Measurements from ENCODE around the gene GRSF1. TPM values are rescaled to one million over a fixed set of nuclear protein-coding genes. Genes with fewer than 3 reads are reported as not detected.

Gene GRSF1
- total RNA-seq, 4 donors from 2014 or later, result 121 to 158 (median 140) TPM

DNA sequence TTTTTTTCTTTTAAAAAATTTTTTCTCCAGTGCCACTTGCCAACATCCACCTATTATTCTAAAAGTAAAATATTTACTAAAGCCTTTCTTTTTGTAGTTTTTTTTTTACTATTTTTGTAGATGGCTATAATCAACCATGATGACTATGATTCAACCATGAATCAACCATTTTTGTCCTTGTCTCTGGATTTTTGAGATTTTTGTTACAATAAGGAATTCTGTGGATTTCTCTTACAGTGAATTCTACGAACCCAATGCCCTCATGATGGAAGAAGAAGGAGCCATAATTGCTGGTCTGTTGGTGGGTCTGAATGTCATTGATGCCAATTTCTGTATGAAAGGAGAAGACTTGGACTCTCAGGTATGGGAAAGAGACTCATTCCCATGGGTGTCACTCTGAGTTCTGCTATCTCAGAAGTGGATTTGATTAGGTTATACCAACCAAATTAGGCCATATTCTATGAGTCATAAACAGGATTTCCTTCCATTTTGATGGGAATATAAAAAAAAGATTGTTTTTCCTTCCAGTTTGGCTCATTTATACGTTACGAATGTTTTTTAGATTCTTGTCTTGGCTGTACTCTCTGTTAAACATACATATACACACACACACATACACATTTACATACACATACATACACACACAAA is 71.3 kb downstream of the GRSF1 start:
- peaks cover 0 to 82% of the 10 kb centered on the region in 2 donors for H3K36me3 ChIP-seq
- no peak for TF ChIP-seq POLR2A (IDR thresholded peaks at IDR 0.05)
- TF ChIP-seq, protein P1, sequence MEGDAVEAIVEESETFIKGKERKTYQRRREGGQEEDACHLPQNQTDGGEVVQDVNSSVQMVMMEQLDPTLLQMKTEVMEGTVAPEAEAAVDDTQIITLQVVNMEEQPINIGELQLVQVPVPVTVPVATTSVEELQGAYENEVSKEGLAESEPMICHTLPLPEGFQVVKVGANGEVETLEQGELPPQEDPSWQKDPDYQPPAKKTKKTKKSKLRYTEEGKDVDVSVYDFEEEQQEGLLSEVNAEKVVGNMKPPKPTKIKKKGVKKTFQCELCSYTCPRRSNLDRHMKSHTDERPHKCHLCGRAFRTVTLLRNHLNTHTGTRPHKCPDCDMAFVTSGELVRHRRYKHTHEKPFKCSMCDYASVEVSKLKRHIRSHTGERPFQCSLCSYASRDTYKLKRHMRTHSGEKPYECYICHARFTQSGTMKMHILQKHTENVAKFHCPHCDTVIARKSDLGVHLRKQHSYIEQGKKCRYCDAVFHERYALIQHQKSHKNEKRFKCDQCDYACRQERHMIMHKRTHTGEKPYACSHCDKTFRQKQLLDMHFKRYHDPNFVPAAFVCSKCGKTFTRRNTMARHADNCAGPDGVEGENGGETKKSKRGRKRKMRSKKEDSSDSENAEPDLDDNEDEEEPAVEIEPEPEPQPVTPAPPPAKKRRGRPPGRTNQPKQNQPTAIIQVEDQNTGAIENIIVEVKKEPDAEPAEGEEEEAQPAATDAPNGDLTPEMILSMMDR (IDR thresholded peaks at IDR 0.05 in 4 of 5, conservative IDR thresholded peaks at IDR 0.05 in 1 of 5), result no peak
- no peak for ATAC-seq

More for the DNA sequence above, 71.3 kb downstream of the GRSF1 start:
- Histone ChIP-seq H3K4me1 (no peaks in the 10 kb centered on the region), H3K4me3 (no peak overlapping the region), H3K9me3 (no peaks in the 10 kb centered on the region), H3K27me3 (no peaks in the 10 kb centered on the region), H3K27ac (no peak overlapping the region)
- in situ Hi-C loops (cut with MboI; ENCODE audit: low sequenced_read_pairs in 4 of 4), result no loop called here
- intact Hi-C loops (cut with DNase I; ENCODE audit: low total_unique reads), result no loop called here
- no peak for DNase-seq

Other genes with a start within 250 kb of the GRSF1 start
- gene AMBN, start 247.6 kb downstream of the GRSF1 start, total RNA-seq, result not detected
- gene ENAM, start 211.1 kb downstream of the GRSF1 start, total RNA-seq, result 1 to 10 TPM in 3 of 4 donors, under 1 TPM in 1; 0.20 to 9.2 (median 2.8) TPM
- 1 to 10 TPM in 1 of 4 donors, under 1 TPM in 2, not detected in 1; 0.55 to 3.9 (median 0.60) TPM for gene JCHAIN, start 173.4 kb downstream of the GRSF1 start, total RNA-seq
- gene UTP3, start 151.4 kb downstream of the GRSF1 start, total RNA-seq, result 10 to 100 TPM in 3 of 4 donors, 1 to 10 TPM in 1; 6.3 to 13.0 (median 11.8) TPM
- gene RUFY3, start 117.9 kb downstream of the GRSF1 start, total RNA-seq, result 10 to 100 TPM; 30.9 to 41.8 (median 37.2) TPM
- gene MOB1B, start 62.5 kb upstream of the GRSF1 start, total RNA-seq, result 10 to 100 TPM in 1 of 4 donors, 1 to 10 TPM in 3; 6.5 to 17.5 (median 8.4) TPM
- 10 to 100 TPM in 2 of 4 donors, 1 to 10 TPM in 2; 6.3 to 17.2 (median 11.8) TPM for gene DCK, start 153.8 kb upstream of the GRSF1 start, total RNA-seq